Fibroblast of lung (primary cell): Measurements from ENCODE around the gene ABCG2. TPM values are rescaled to one million over a fixed set of nuclear protein-coding genes. Genes with fewer than 3 reads are reported as not detected.
"Not testable (repeated sequence)": the region's sequence is repeated elsewhere in the genome, so short reads cannot be mapped to it uniquely, and the experiment has no call there.

Experiments used
- DNase-seq, 2 donors: peaks; one replicate each; pipeline versions ENCODE4 v3.0.0 to v3.0.0-alpha.2; 2010; ENCODE audit warnings: low read depth in 2 of 2
- H2AFZ ChIP-seq: 2 replicates; pipeline ENCODE4 v1.5.1; 2012; ENCODE audit warnings: low read length, control low read depth, inconsistent platforms
- H3K27ac ChIP-seq: 2 replicates; pipeline ENCODE4 v1.5.1; 2011; ENCODE audit warnings: low read length, control low read depth; ENCODE audit not compliant: insufficient read depth
- H3K27me3 ChIP-seq: 2 replicates; pipeline ENCODE4 v1.5.1; 2011; ENCODE audit warnings: mild to moderate bottlenecking, low read length; ENCODE audit not compliant: control insufficient read depth, insufficient read depth
- H3K36me3 ChIP-seq: 2 replicates; pipeline ENCODE4 v1.5.1; 2011; ENCODE audit warnings: low read length; ENCODE audit not compliant: control insufficient read depth, insufficient read depth
- H3K4me1 ChIP-seq: 2 replicates; pipeline ENCODE4 v1.5.1; 2011; ENCODE audit warnings: low read length; ENCODE audit not compliant: control insufficient read depth, insufficient read depth; ENCODE audit errors: extremely low read depth
- H3K4me2 ChIP-seq: 2 replicates; pipeline ENCODE4 v1.5.1; 2011; ENCODE audit warnings: low read length, control low read depth; ENCODE audit not compliant: insufficient read depth; ENCODE audit errors: extremely low read depth
- H3K4me3 ChIP-seq, 4 experiments: fragments of 200-600 bp in 1 of 4; sonication (generic) in 1 of 4; replicated peaks in 1 of 4; 2 replicates each; pipeline ENCODE4 v1.5.1; 2011 to 2016; ENCODE audit warnings: low read length in 4 of 4, low read depth in 3 of 4, mild to moderate bottlenecking in 3 of 4, control low read depth in 2 of 4, inconsistent platforms in 1 of 4, mixed read lengths in 1 of 4; ENCODE audit not compliant: insufficient read depth in 1 of 4; ENCODE audit errors: control extremely low read depth in 1 of 4
- H3K79me2 ChIP-seq: 2 replicates; pipeline ENCODE4 v1.5.1; 2012; ENCODE audit warnings: mild to moderate bottlenecking, low read length, inconsistent platforms; ENCODE audit not compliant: control insufficient read depth, insufficient read depth
- H3K9ac ChIP-seq: 2 replicates; pipeline ENCODE4 v1.5.1; 2011; ENCODE audit warnings: mild to moderate bottlenecking, low read length, control low read depth; ENCODE audit not compliant: insufficient read depth
- H3K9me3 ChIP-seq: 2 replicates; pipeline ENCODE4 v1.5.1; 2012; ENCODE audit warnings: low read depth, low read length; ENCODE audit not compliant: control insufficient read depth, insufficient read depth
- H4K20me1 ChIP-seq: 2 replicates; pipeline ENCODE4 v1.5.1; 2011; ENCODE audit warnings: low read length; ENCODE audit not compliant: control insufficient read depth, insufficient read depth; ENCODE audit errors: extremely low read depth
- EZH2 ChIP-seq: IDR thresholded peaks from 2 replicates; pipeline ENCODE4 v1.5.1; 2012; ENCODE audit warnings: low read length, control low read depth, mild to moderate bottlenecking; ENCODE audit errors: missing control alignments
- polyA plus RNA-seq, 2 donors: library from polyadenylated mRNA; depleted of rRNA in 1 of 2; stranded (reverse) in 1 of 2; unstranded in 1 of 2; fragments of >200 nt; gene quantifications; 2 replicates each; pipeline ENCODE4 v1.2.1, GENCODE V29; 2011 to 2012; ENCODE audit warnings: missing spikeins in 1 of 2
- total RNA-seq: library from RNA; depleted of rRNA; stranded (reverse); fragments of >200 nt; gene quantifications from 2 replicates; pipeline ENCODE4 v1.2.1, GENCODE V29; 2014
- TF ChIP-seq, protein P1 (sequence below), 2 donors: IDR thresholded peaks in 1 of 2; conservative IDR thresholded peaks in 1 of 2; 1 replicate in 1 of 2; 2 replicates in 1 of 2; pipeline ENCODE4 v1.5.1; 2011 to 2012; ENCODE audit warnings: low read length in 2 of 2, control low read depth in 1 of 2, inconsistent platforms in 1 of 2, low read depth in 1 of 2, mild to moderate bottlenecking in 1 of 2

The ABCG2 gene
- total and polyA plus RNA-seq, 2 donors (not counting 1 experiment from before 2014, with no cell fraction given), result 1.3 to 5.5 TPM

DNA sequence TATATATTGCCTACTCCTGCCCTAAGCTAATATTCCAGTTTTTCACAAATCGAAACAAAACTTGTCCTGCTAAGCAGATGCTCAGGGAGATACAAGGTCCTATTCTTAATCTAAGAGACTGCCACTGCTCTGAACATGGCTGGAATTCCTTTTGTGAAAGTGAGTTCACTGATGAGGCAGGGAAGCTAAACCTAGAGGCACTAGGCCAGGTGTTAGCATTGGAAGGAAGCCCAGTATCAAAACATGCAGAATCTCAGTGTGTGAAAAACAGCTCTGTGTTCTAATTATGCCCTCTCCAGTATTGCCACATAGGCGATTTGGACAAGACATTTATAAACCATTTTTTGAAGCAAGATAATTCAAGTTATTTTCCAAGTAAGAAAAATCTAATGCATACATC, 47.6 kb downstream of the ABCG2 start:
- Histone ChIP-seq H2AFZ (no peak overlapping the region), H3K9ac (no peak overlapping the region), H3K36me3 (no peaks in the 10 kb centered on the region), H4K20me1 (no peaks in the 10 kb centered on the region), H3K27ac (no peak overlapping the region), H3K4me1 (peaks cover 5% of the 10 kb centered on the region), H3K9me3 (no peaks in the 10 kb centered on the region), H3K27me3 (no peaks in the 10 kb centered on the region), H3K4me3 (no peak overlapping the region), H3K79me2 (no peaks in the 10 kb centered on the region), H3K4me2 (no peak overlapping the region)
- TF ChIP-seq, protein P1, sequence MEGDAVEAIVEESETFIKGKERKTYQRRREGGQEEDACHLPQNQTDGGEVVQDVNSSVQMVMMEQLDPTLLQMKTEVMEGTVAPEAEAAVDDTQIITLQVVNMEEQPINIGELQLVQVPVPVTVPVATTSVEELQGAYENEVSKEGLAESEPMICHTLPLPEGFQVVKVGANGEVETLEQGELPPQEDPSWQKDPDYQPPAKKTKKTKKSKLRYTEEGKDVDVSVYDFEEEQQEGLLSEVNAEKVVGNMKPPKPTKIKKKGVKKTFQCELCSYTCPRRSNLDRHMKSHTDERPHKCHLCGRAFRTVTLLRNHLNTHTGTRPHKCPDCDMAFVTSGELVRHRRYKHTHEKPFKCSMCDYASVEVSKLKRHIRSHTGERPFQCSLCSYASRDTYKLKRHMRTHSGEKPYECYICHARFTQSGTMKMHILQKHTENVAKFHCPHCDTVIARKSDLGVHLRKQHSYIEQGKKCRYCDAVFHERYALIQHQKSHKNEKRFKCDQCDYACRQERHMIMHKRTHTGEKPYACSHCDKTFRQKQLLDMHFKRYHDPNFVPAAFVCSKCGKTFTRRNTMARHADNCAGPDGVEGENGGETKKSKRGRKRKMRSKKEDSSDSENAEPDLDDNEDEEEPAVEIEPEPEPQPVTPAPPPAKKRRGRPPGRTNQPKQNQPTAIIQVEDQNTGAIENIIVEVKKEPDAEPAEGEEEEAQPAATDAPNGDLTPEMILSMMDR (conservative IDR thresholded peaks at IDR 0.05 in 1 of 2, IDR thresholded peaks at IDR 0.05 in 1 of 2; ENCODE audit: low read depth in 1 of 2, low read length in 2 of 2), result no peak
- no peak for TF ChIP-seq EZH2
- peak in 1 of 2 donors; percentile 20 for DNase-seq

DNA sequence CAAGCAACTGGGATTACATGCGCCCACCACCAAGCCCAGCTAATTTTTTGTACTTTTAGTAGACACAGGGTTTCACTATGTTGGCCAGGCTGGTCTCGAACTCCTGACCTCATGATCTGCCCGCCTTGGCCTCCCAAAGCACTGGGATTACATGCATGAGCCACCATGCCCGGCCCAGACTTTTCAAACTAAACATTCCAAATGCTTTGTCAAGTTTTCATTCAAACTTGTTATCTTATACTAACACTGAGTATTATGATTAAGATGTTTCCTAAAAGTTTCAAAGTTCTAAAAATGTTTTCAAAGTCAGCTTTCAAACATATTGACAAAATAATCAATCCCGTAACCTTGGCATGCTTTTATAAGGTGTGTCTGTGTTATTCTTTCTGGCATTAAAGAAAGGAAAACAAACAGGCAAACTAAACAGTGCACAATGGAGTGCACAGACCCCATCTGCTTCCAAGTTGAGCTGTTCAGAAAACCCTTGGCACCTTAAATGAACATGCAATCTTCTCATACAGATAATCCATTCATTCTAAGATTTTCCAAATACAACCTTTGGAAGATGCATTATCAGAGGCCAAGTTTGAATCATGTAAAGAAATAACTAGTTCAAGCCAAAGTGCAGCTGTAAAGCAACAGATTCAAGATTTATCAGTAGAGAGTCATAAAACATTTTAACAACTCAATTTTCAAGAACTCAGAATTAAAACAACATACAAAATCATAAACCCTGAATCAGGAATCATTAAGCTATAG, 49.1 kb downstream of the ABCG2 start:
- Histone ChIP-seq H3K79me2 (no peaks in the 10 kb centered on the region), H4K20me1 (no peaks in the 10 kb centered on the region), H3K4me3 (no peak overlapping the region), H3K4me2 (no peak overlapping the region), H3K9ac (no peak overlapping the region), H3K27me3 (no peaks in the 10 kb centered on the region), H3K27ac (no peak overlapping the region), H3K9me3 (no peaks in the 10 kb centered on the region), H3K4me1 (peaks cover 8% of the 10 kb centered on the region), H3K36me3 (no peaks in the 10 kb centered on the region), H2AFZ (no peak overlapping the region)
- DNase-seq, result no peak
- no peak for TF ChIP-seq EZH2
- TF ChIP-seq, protein P1 (conservative IDR thresholded peaks at IDR 0.05 in 1 of 2, IDR thresholded peaks at IDR 0.05 in 1 of 2; ENCODE audit: low read depth in 1 of 2, low read length in 2 of 2), result no peak

DNA sequence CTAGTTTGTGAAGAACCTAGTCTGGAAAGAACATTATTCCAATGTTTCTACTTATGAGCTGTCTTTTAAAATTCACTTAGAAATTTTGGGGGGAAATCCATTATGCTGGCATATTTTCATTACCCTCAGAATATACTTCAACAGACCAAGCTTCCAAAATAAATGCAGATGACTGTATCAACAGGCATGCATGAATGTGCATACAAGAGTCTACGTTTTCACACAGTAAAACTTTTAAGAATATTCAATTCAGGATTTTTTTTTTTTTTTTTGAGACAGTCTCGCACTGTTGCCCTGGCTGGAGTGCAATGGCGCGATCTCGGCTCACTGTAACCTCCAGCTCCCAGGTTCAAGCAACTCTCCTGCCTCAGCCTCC, 49.7 kb downstream of the ABCG2 start:
- Histone ChIP-seq H3K4me2 (no peak overlapping the region), H3K27me3 (no peaks in the 10 kb centered on the region), H4K20me1 (no peaks in the 10 kb centered on the region), H3K9me3 (no peaks in the 10 kb centered on the region), H2AFZ (no peak overlapping the region), H3K4me1 (peaks cover 8% of the 10 kb centered on the region), H3K79me2 (no peaks in the 10 kb centered on the region), H3K27ac (no peak overlapping the region), H3K4me3 (no peak overlapping the region), H3K9ac (no peak overlapping the region), H3K36me3 (no peaks in the 10 kb centered on the region)
- TF ChIP-seq EZH2, result no peak
- TF ChIP-seq, protein P1 (conservative IDR thresholded peaks at IDR 0.05 in 1 of 2, IDR thresholded peaks at IDR 0.05 in 1 of 2; ENCODE audit: low read depth in 1 of 2, low read length in 2 of 2), result no peak
- peak in 1 of 2 donors; percentile 45 for DNase-seq

DNA sequence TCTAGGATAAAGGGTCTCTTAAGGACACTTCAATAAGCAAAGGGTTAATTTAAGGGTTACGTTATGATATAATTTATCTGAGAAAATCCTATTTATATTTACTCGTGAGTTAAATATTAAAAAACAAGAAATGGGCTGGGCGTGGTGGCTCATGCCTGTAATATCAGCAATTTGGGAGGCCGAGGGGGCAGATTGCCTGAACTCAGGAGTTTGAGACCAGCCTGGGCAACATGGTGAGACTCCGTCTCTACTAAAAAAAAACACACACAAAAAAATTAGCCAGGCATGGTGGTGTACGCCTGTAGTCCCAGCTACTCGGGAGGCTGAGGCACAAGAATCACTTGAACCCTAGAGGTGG, 50.4 kb downstream of the ABCG2 start:
- DNase-seq, H3K9ac ChIP-seq, H3K36me3 ChIP-seq, H3K27ac ChIP-seq, H2AFZ ChIP-seq, H3K79me2 ChIP-seq, H3K4me3 ChIP-seq, H3K4me2 ChIP-seq, H3K4me1 ChIP-seq, H4K20me1 ChIP-seq, H3K27me3 ChIP-seq, H3K9me3 ChIP-seq: not testable (repeated sequence)
